Glutamatergic neuron (in vitro differentiated cells): ENCODE data around the gene PTPN3. TPM values are rescaled to one million over a fixed set of nuclear protein-coding genes. Genes with fewer than 3 reads are reported as not detected.

Experiments
- DNase-seq: peaks from one replicate; pipeline ENCODE4 v3.0.0; 2022
- H3K27ac Mint-ChIP-seq: one replicate; pipeline ENCODE4 v1.8.0; 2020; ENCODE audit warnings: mild to moderate bottlenecking, mixed read lengths, inconsistent platforms; ENCODE audit not compliant: unreplicated experiment
- H3K27me3 Mint-ChIP-seq: one replicate; pipeline ENCODE4 v1.8.0; 2020; ENCODE audit warnings: mild to moderate bottlenecking, moderate library complexity, mixed read lengths, inconsistent platforms; ENCODE audit not compliant: unreplicated experiment
- H3K36me3 Mint-ChIP-seq: one replicate; pipeline ENCODE4 v1.8.0; 2020; ENCODE audit warnings: mild to moderate bottlenecking, mixed read lengths, inconsistent platforms; ENCODE audit not compliant: unreplicated experiment
- H3K4me1 Mint-ChIP-seq: one replicate; pipeline ENCODE4 v1.8.0; 2020; ENCODE audit warnings: mild to moderate bottlenecking, low read depth, mixed read lengths, inconsistent platforms; ENCODE audit not compliant: unreplicated experiment
- H3K4me3 Mint-ChIP-seq: one replicate; pipeline ENCODE4 v1.8.0; 2020; ENCODE audit warnings: mild to moderate bottlenecking, mixed read lengths, inconsistent platforms; ENCODE audit not compliant: unreplicated experiment
- H3K9me3 Mint-ChIP-seq: one replicate; pipeline ENCODE4 v1.8.0; 2020; ENCODE audit warnings: mild to moderate bottlenecking, moderate library complexity, mixed read lengths, inconsistent platforms; ENCODE audit not compliant: unreplicated experiment
- CTCF ChIP-seq: fragments of 200-600 bp; sonication (generic); IDR thresholded peaks from one replicate; pipeline ENCODE4 v1.5.0; 2021; ENCODE audit not compliant: partially characterized antibody, unreplicated experiment
- total RNA-seq: library from RNA; stranded (reverse); fragmentation: NEBNext Ultra II Directional; extraction: Animal tissue kit (Norgen Biotek cat#: 25700); gene quantifications from one replicate; pipeline ENCODE4 v1.2.1, GENCODE V29; 2021; ENCODE audit not compliant: unreplicated experiment

The PTPN3 gene
- total RNA-seq, 1 donor from 2014 or later: 1.6 TPM

GRCh38 chr9:109519366-109519765, 21.3 kb upstream of the PTPN3 start:
- peaks cover 8% of the 10 kb centered on the region for H3K4me1 Mint-ChIP-seq
- no peak for DNase-seq
- peaks cover 3% of the 10 kb centered on the region for H3K27me3 Mint-ChIP-seq
- no peaks in the 10 kb centered on the region for H3K36me3 Mint-ChIP-seq
- peaks cover 5% of the 10 kb centered on the region for H3K9me3 Mint-ChIP-seq
- H3K27ac Mint-ChIP-seq: no peak overlapping the region
- H3K4me3 Mint-ChIP-seq: no peak overlapping the region
- TF ChIP-seq CTCF: no peak

GRCh38 chr9:109518621-109519335, 20.7 kb upstream of the PTPN3 start:
- no peak overlapping the region for H3K27ac Mint-ChIP-seq
- no peak for DNase-seq
- peaks cover 5% of the 10 kb centered on the region for H3K9me3 Mint-ChIP-seq
- peaks cover 8% of the 10 kb centered on the region for H3K4me1 Mint-ChIP-seq
- no peak for TF ChIP-seq CTCF
- H3K27me3 Mint-ChIP-seq: peaks cover 6% of the 10 kb centered on the region
- H3K36me3 Mint-ChIP-seq: no peaks in the 10 kb centered on the region
- H3K4me3 Mint-ChIP-seq: no peak overlapping the region

- Mint-ChIP-seq H3K27ac (no peak overlapping the region), H3K4me3 (no peak overlapping the region), H3K36me3 (no peaks in the 10 kb centered on the region), H3K4me1 (peaks cover 8% of the 10 kb centered on the region), H3K27me3 (peaks cover 6% of the 10 kb centered on the region), H3K9me3 (peaks cover 5% of the 10 kb centered on the region)
- no peak for DNase-seq
- TF ChIP-seq CTCF: no peak
Measured at GRCh38 chr9:109517901-109518377, 19.8 kb upstream of the PTPN3 start.

GRCh38 chr9:109513871-109514270, 15.8 kb upstream of the PTPN3 start:
- TF ChIP-seq CTCF: no peak
- Mint-ChIP-seq H3K9me3 (no peaks in the 10 kb centered on the region), H3K27ac (no peak overlapping the region), H3K27me3 (peaks cover 5% of the 10 kb centered on the region), H3K36me3 (no peaks in the 10 kb centered on the region), H3K4me3 (no peak overlapping the region), H3K4me1 (peaks cover 8% of the 10 kb centered on the region)
- no peak for DNase-seq

- Mint-ChIP-seq H3K27me3 (peaks cover 7% of the 10 kb centered on the region), H3K9me3 (no peaks in the 10 kb centered on the region), H3K36me3 (no peaks in the 10 kb centered on the region), H3K4me1 (peaks cover 8% of the 10 kb centered on the region), H3K27ac (no peak overlapping the region), H3K4me3 (no peak overlapping the region)
- no peak for TF ChIP-seq CTCF
- no peak for DNase-seq
Measured at GRCh38 chr9:109512170-109512756, 14.2 kb upstream of the PTPN3 start.
